Esophagus muscularis mucosa (tissue), 4 donors: ENCODE results near the gene PCDH9.

Experiments used
- EP300 ChIP-seq: sonication (generic); formaldehyde crosslinking; IDR thresholded peaks from one replicate; pipeline ENCODE4 v1.6.1; 2017; ENCODE audit warnings: antibody characterized with exemption
- POLR2A ChIP-seq: fragments of 450-650 bp; IDR thresholded peaks from one replicate; pipeline ENCODE4 v1.6.1; 2017; ENCODE audit warnings: antibody characterized with exemption, moderate library complexity, mild to moderate bottlenecking, low read depth
- TF ChIP-seq, protein P1 (sequence below), 3 experiments: fragments of 200-600 bp in 2 of 3; fragments of 450-650 bp in 1 of 3; sonication (generic) in 2 of 3; IDR thresholded peaks; one replicate each; pipeline ENCODE4 v1.5.1; 2017 to 2019; ENCODE audit warnings: antibody characterized with exemption in 3 of 3, mild to moderate bottlenecking in 2 of 3, moderate library complexity in 1 of 3

DNA sequence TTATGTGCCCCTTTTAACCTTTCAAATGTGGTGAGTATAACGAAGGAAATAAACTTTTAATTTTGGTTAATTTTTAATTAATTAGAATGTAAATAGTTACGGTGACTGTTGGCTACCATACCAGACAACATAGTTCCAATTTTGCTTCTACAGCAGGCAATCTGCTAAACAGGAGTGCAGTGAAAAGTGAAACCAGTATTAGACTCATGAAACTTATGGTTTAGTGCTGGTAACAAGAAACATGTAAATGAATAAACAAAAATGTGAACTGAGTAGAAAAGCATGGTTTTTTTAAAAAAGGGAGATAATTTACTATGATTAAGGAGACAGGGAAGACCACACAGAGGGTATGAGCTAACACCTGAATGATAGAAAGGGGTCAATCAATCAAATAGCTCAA lies 478.4 kb downstream of the PCDH9 start:
- TF ChIP-seq, protein P1, sequence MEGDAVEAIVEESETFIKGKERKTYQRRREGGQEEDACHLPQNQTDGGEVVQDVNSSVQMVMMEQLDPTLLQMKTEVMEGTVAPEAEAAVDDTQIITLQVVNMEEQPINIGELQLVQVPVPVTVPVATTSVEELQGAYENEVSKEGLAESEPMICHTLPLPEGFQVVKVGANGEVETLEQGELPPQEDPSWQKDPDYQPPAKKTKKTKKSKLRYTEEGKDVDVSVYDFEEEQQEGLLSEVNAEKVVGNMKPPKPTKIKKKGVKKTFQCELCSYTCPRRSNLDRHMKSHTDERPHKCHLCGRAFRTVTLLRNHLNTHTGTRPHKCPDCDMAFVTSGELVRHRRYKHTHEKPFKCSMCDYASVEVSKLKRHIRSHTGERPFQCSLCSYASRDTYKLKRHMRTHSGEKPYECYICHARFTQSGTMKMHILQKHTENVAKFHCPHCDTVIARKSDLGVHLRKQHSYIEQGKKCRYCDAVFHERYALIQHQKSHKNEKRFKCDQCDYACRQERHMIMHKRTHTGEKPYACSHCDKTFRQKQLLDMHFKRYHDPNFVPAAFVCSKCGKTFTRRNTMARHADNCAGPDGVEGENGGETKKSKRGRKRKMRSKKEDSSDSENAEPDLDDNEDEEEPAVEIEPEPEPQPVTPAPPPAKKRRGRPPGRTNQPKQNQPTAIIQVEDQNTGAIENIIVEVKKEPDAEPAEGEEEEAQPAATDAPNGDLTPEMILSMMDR (IDR thresholded peaks at IDR 0.05) = no peak
- TF ChIP-seq EP300 (no peak), POLR2A (no peak)
